ENCODE results near the gene ACE.
A peak's percentile ranks its signal among the peaks of the same experiment; 100 is the strongest.

ACE gene

DNA sequence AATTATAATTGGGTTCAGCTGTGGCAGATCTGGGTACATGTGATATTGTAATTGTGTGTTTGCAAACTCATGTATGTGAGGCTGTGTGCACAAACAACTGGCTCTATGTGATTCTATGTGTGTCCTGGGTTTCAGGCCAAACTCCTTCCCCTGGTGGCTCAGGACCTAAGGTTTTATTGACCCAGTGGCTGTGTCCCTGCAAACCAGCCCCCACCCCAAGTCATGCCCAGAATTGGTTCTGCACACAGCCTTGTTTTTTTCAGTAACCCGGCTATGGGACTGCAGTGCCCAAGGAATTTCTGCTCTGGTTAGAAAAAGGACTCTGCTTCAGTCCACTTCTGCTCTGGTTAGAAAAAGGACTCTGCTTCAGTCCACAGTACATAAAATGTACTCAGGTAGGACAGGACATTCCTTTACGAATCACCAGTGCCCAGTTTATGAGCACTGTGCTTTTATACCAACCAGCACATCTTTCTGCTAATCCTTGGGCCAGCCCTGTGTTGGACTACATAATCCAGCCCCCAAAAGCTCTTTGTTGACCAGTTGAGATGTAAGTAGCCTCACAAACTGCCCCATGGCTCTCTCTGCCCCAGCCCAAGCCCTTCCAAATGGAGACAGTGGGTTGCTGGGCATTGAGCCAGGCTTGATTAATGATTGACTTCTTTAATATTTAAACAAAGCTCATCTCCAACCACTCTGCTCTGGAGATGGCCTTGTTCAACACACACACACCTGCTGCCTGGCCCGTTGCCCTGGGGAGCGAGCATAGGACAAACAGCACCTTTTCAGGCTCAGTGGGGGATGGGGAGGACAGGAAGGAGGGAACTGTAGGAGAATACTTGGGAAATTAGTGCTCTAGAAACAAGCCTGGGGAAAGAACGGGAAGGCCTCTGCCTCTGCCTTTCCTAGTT is 43.4 kb downstream of the ACE start:
- DNase-seq (ENCODE audit: low read depth) = peak; percentile 92
- TF ChIP-seq, protein P1, sequence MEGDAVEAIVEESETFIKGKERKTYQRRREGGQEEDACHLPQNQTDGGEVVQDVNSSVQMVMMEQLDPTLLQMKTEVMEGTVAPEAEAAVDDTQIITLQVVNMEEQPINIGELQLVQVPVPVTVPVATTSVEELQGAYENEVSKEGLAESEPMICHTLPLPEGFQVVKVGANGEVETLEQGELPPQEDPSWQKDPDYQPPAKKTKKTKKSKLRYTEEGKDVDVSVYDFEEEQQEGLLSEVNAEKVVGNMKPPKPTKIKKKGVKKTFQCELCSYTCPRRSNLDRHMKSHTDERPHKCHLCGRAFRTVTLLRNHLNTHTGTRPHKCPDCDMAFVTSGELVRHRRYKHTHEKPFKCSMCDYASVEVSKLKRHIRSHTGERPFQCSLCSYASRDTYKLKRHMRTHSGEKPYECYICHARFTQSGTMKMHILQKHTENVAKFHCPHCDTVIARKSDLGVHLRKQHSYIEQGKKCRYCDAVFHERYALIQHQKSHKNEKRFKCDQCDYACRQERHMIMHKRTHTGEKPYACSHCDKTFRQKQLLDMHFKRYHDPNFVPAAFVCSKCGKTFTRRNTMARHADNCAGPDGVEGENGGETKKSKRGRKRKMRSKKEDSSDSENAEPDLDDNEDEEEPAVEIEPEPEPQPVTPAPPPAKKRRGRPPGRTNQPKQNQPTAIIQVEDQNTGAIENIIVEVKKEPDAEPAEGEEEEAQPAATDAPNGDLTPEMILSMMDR (IDR thresholded peaks at IDR 0.05; ENCODE audit: control insufficient read depth, extremely low read depth, insufficient read depth) = no peak
- H3K4me3 ChIP-seq (ENCODE audit: low read depth, low read length) = peak overlapping the region; percentile 22; the same call in 1 of the 2 replicates

GRCh38 chr17:63523253-63523855 is 46.5 kb downstream of the ACE start, which contains the start of gene KCNH6:
KCNH6 (plus strand) TSS chr17:63523358; CDS start chr17:63523414, 56 bp downstream.
- DNase-seq (ENCODE audit: low read depth) = no peak
- TF ChIP-seq, protein P1 (IDR thresholded peaks at IDR 0.05; ENCODE audit: control insufficient read depth, extremely low read depth, insufficient read depth) = no peak
- no peak within 1 kb of the TSS for H3K4me3 ChIP-seq (ENCODE audit: low read depth, low read length)

- H3K4me3 ChIP-seq (ENCODE audit: low read depth, low read length) = no peak overlapping the region
These were observed 47.2 kb downstream of the ACE start for GRCh38 chr17:63524051-63524450.

GRCh38 chr17:63525190-63525946 is 48.5 kb downstream of the ACE start:
- no peak for DNase-seq (ENCODE audit: low read depth)
- TF ChIP-seq, protein P1 (IDR thresholded peaks at IDR 0.05; ENCODE audit: control insufficient read depth, extremely low read depth, insufficient read depth) = no peak
- no peak overlapping the region for H3K4me3 ChIP-seq (ENCODE audit: low read depth, low read length)

More at GRCh38 chr17:63524051-63524450, 47.2 kb downstream of the ACE start:
- TF ChIP-seq, protein P1 (IDR thresholded peaks at IDR 0.05; ENCODE audit: control insufficient read depth, extremely low read depth, insufficient read depth) = no peak
- DNase-seq (ENCODE audit: low read depth) = no peak

DNA sequence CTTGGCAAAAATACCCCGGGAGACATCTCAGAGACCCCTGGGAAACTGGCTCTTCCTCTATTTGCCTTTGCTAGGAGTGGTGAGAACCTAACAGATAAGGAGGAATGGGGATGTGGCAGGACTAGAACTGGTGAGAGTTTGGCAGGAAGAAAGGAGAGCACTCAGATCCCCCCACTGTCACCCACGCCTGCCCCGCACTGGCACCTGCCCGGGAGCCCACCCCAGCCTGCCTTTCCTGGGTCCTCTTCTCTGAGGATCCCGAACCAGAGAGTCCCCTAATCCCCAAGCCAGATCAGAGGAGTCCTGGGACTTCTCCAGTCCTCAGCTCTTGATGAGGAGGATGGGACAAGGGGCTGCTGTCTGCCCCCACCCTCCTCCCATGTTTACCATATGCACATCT is 50.0 kb downstream of the ACE start:
- TF ChIP-seq, protein P1 (IDR thresholded peaks at IDR 0.05; ENCODE audit: control insufficient read depth, extremely low read depth, insufficient read depth) = no peak
- no peak for DNase-seq (ENCODE audit: low read depth)
- H3K4me3 ChIP-seq (ENCODE audit: low read depth, low read length) = no peak overlapping the region

DNA sequence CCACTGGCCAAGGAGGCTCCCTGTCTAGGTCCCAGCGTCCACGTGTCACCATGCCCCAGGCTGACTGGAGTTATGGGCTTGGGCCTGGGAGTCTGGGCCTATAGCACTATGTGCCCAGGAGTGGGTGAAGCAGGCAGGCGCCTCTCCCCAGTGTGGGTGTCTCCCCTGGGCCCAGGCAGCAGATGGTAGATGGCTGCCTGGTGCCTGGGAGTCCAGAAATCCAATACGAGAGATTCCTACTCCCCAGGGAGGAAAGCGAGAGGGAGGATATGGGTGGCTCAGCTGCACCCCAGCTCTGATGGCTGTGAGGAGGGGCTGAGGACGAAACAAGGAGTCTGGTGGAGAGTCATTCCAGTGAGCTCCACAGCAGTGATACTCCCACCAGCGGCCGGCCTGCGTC is 51.3 kb downstream of the ACE start:
- TF ChIP-seq, protein P1 (IDR thresholded peaks at IDR 0.05; ENCODE audit: control insufficient read depth, extremely low read depth, insufficient read depth) = no peak
- DNase-seq (ENCODE audit: low read depth) = no peak
- H3K4me3 ChIP-seq (ENCODE audit: low read depth, low read length) = no peak overlapping the region
